ENCODE results near the gene THBD.

The THBD gene

DNA sequence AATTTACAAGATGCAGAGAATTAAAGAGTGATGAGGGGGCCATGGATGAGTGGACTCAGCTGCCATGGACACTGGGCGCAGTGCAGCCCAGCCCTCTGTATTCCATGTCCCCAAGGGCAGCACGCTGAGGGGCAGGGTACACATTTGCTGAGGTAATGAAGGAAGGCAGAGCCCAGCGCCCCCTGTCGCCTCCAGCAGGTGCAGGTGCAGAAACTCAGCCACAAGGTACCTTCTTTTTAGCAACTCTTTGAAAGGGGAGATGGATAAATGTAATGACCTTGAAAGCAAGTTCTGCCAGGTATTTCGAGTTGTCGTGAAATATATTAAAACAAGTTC is 29.5 kb upstream of the THBD start:
- Histone ChIP-seq H3K27me3 (no peaks in the 10 kb centered on the region), H3K4me1 (ENCODE audit: control insufficient read depth in 1 of 2, insufficient read depth in 1 of 2, low read depth in 1 of 2, low read length in 1 of 2) (peaks cover 42 to 51% of the 10 kb centered on the region in 2 experiments), H3K36me3 (peaks cover 60% of the 10 kb centered on the region), H3K4me3 (ENCODE audit: low read depth in 1 of 2, low read length in 1 of 2) (no peak overlapping the region), H3K27ac (peak overlapping the region; percentile 43), H3K9me3 (no peaks in the 10 kb centered on the region)
- no peak for TF ChIP-seq CTCF (IDR thresholded peaks at IDR 0.05)

DNA sequence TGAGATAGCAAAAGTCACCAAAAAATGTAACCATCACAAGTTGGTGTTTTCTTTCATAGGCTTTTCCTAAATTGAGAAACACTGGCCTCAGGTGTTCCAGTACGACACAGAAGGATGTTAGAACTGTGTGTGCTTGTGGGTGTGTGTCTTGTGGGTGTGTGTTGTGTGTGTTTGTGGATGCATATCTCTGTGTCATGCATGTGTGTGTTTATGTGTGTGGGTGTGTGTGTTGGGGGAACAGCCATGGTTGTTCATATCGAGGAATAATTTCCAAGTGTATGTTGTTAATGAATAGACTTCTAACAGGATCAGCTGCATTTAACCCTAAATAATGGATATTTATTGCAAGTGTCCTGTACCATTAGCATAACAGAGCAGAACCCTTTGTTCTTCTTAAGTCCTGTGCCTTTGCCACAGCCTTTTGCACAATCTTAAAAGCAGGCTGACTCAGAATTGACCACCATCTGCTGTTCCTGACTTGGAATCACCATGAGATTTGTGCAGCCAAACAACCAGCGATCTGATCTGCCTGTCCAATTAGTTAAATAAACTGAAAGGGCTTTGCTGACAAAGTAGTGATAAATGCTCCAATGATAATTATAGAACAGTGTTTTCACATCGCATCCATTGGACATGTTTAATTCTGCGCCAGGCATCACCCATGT is 29.0 kb upstream of the THBD start:
- H3K4me3 ChIP-seq (ENCODE audit: low read depth in 1 of 2, low read length in 1 of 2): no peak overlapping the region
- peak overlapping the region; percentile 43 for H3K27ac ChIP-seq
- H3K9me3 ChIP-seq: no peaks in the 10 kb centered on the region
- H3K4me1 ChIP-seq (ENCODE audit: control insufficient read depth in 1 of 2, insufficient read depth in 1 of 2, low read depth in 1 of 2, low read length in 1 of 2): peaks cover 37 to 51% of the 10 kb centered on the region in 2 experiments
- H3K36me3 ChIP-seq: peaks cover 60% of the 10 kb centered on the region
- no peak for TF ChIP-seq CTCF (IDR thresholded peaks at IDR 0.05)
- no peaks in the 10 kb centered on the region for H3K27me3 ChIP-seq

DNA sequence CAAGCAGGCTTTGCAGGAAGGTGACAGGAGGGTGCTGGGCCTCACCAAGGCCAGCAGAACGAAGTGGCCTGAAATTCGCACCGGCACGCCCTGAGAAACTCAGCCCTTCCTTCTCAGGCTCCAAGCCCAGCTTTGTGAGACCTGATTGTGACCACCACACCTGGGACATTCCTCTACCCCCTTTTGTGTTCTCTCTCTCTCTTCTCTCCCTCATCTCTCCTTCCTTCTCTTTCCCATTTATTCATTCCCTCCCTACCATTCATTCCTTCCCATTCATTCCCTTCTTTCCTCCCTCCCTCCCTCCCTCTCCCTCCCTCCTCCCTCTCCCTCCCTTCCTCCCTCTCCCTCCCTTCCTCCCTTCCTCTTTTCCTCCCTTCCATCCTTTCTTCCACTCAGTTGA is 27.8 kb upstream of the THBD start:
- H3K9me3 ChIP-seq: no peaks in the 10 kb centered on the region
- no peak for TF ChIP-seq CTCF (IDR thresholded peaks at IDR 0.05)
- peaks cover 63% of the 10 kb centered on the region for H3K36me3 ChIP-seq
- H3K4me3 ChIP-seq (ENCODE audit: low read depth in 1 of 2, low read length in 1 of 2): no peak overlapping the region
- no peaks in the 10 kb centered on the region for H3K27me3 ChIP-seq
- peaks cover 29 to 40% of the 10 kb centered on the region in 2 experiments for H3K4me1 ChIP-seq (ENCODE audit: control insufficient read depth in 1 of 2, insufficient read depth in 1 of 2, low read depth in 1 of 2, low read length in 1 of 2)
- peak overlapping the region; percentile 43 for H3K27ac ChIP-seq

- peaks cover 35% of the 10 kb centered on the region for H3K36me3 ChIP-seq
- peaks cover 0 to 8% of the 10 kb centered on the region in 2 experiments for H3K4me1 ChIP-seq (ENCODE audit: control insufficient read depth in 1 of 2, insufficient read depth in 1 of 2, low read depth in 1 of 2, low read length in 1 of 2)
- no peaks in the 10 kb centered on the region for H3K9me3 ChIP-seq
- TF ChIP-seq CTCF (IDR thresholded peaks at IDR 0.05): no peak
- H3K27ac ChIP-seq: no peak overlapping the region
- no peaks in the 10 kb centered on the region for H3K27me3 ChIP-seq
- no peak overlapping the region for H3K4me3 ChIP-seq (ENCODE audit: low read depth in 1 of 2, low read length in 1 of 2)
Measured at GRCh38 chr20:23074052-23074451, 24.6 kb upstream of the THBD start.

GRCh38 chr20:23072892-23073586 is 23.6 kb upstream of the THBD start:
- TF ChIP-seq CTCF (IDR thresholded peaks at IDR 0.05): no peak
- no peaks in the 10 kb centered on the region for H3K27me3 ChIP-seq
- no peaks in the 10 kb centered on the region for H3K9me3 ChIP-seq
- H3K4me3 ChIP-seq (ENCODE audit: low read depth in 1 of 2, low read length in 1 of 2): no peak overlapping the region
- H3K36me3 ChIP-seq: peaks cover 24% of the 10 kb centered on the region
- H3K4me1 ChIP-seq (ENCODE audit: control insufficient read depth in 1 of 2, insufficient read depth in 1 of 2, low read depth in 1 of 2, low read length in 1 of 2): no peaks in the 10 kb centered on the region
- H3K27ac ChIP-seq: no peak overlapping the region

Measured in neutrophil (primary cell).